Vagina (tissue), 2 donors: ENCODE results near the gene DNLZ.
A peak's percentile ranks its signal among the peaks of the same experiment; 100 is the strongest.

ENCODE experiments used
- CTCF ChIP-seq, 3 experiments: fragments of 450-650 bp in 2 of 3; fragments of 200-600 bp in 1 of 3; sonication (generic) in 1 of 3; IDR thresholded peaks; one replicate each; pipeline ENCODE4 v1.5.1; 2017 to 2019; ENCODE audit warnings: antibody characterized with exemption in 3 of 3, mild to moderate bottlenecking in 2 of 3, moderate library complexity in 2 of 3
- POLR2AphosphoS5 ChIP-seq, 2 donors: sonication (generic); formaldehyde crosslinking; IDR thresholded peaks; one replicate each; pipeline ENCODE4 v1.9.0; 2017; ENCODE audit warnings: antibody characterized with exemption in 2 of 2, mild to moderate bottlenecking in 2 of 2, low read depth in 1 of 2; ENCODE audit not compliant: insufficient read depth in 1 of 2

- TF ChIP-seq POLR2AphosphoS5 (IDR thresholded peaks at IDR 0.05; ENCODE audit: insufficient read depth in 1 of 2, low read depth in 1 of 2) (peak in 1 of 2 donors; percentile 48), CTCF (IDR thresholded peaks at IDR 0.05) (no peak)
These were observed 9.2 kb upstream of the DNLZ start for GRCh38 chr9:136372561-136373299.
